ENCODE measurements around the gene ELMO1.

DNA sequence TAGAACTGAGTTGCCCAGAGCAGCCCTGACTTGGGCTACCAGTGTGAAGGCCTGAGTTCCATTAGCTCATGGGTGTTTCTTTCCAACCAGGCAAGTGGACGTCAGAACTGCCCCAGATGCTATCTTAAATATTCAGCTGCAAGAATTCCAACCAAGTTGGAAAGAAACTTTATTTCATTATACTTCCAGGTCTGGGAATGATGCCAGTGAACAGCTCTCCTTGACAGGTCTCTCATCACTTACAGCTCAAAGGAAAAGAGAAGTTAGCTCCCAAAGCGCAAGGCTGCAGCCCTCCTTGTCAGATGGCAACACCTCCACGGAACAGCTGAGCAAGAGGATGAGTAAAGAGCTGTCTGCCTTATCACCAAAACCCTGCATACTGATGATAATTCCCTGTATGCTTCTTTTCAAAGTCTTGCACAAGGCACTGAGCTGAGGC is 468.8 kb downstream of the ELMO1 start:
- TF ChIP-seq SMC3 (IDR thresholded peaks at IDR 0.05) (no peak), JUNB (IDR thresholded peaks at IDR 0.05) (no peak), BHLHE40 (IDR thresholded peaks at IDR 0.05; ENCODE audit: low read depth, low read length) (no peak), RAD21 (conservative IDR thresholded peaks at IDR 0.05 in 1 of 2, IDR thresholded peaks at IDR 0.05 in 1 of 2) (no peak)
- TF ChIP-seq, protein P1, sequence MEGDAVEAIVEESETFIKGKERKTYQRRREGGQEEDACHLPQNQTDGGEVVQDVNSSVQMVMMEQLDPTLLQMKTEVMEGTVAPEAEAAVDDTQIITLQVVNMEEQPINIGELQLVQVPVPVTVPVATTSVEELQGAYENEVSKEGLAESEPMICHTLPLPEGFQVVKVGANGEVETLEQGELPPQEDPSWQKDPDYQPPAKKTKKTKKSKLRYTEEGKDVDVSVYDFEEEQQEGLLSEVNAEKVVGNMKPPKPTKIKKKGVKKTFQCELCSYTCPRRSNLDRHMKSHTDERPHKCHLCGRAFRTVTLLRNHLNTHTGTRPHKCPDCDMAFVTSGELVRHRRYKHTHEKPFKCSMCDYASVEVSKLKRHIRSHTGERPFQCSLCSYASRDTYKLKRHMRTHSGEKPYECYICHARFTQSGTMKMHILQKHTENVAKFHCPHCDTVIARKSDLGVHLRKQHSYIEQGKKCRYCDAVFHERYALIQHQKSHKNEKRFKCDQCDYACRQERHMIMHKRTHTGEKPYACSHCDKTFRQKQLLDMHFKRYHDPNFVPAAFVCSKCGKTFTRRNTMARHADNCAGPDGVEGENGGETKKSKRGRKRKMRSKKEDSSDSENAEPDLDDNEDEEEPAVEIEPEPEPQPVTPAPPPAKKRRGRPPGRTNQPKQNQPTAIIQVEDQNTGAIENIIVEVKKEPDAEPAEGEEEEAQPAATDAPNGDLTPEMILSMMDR (IDR thresholded peaks at IDR 0.05): no peak

Measured in A549 (cell line).